PFSK-1 (cell line): ENCODE data around the gene MRFAP1.

Experiments
- FOXP2 ChIP-seq: optimal IDR thresholded peaks from 2 replicates; pipeline ENCODE3; 2011; ENCODE audit warnings: borderline replicate concordance, control low read depth, inconsistent platforms; ENCODE audit not compliant: insufficient read depth; ENCODE audit errors: extremely low read length, extremely low read depth
- POLR2AphosphoS5 ChIP-seq: IDR thresholded peaks from 2 replicates; pipeline ENCODE4 v1.6.1; 2012; ENCODE audit warnings: low read depth, mild to moderate bottlenecking, control low read depth, low read length, moderate library complexity
- SIN3A ChIP-seq: IDR thresholded peaks from 2 replicates; pipeline ENCODE4 v1.6.1; 2012; ENCODE audit warnings: mild to moderate bottlenecking, low read length, moderate library complexity, borderline replicate concordance; ENCODE audit not compliant: insufficient read depth
- TAF1 ChIP-seq: IDR thresholded peaks from 2 replicates; pipeline ENCODE4 v1.6.1; 2012; ENCODE audit warnings: low read length, control low read depth, borderline replicate concordance; ENCODE audit not compliant: insufficient read depth
- TF ChIP-seq, protein P1 (sequence below), 2 experiments: IDR thresholded peaks; 2 replicates each; pipeline versions ENCODE4 v1.6.1 to v1.8.0; 2011 to 2012; ENCODE audit warnings: low read depth in 2 of 2, low read length in 2 of 2, control low read depth in 1 of 2, inconsistent platforms in 1 of 2, mild to moderate bottlenecking in 1 of 2, moderate library complexity in 1 of 2; ENCODE audit not compliant: insufficient read depth in 1 of 2

MRFAP1 gene

GRCh38 chr4:6594341-6594740, 46.1 kb upstream of the MRFAP1 start:
- TF ChIP-seq SIN3A (no peak), TAF1 (no peak), POLR2AphosphoS5 (no peak), FOXP2 (no peak)
- TF ChIP-seq, protein P1, sequence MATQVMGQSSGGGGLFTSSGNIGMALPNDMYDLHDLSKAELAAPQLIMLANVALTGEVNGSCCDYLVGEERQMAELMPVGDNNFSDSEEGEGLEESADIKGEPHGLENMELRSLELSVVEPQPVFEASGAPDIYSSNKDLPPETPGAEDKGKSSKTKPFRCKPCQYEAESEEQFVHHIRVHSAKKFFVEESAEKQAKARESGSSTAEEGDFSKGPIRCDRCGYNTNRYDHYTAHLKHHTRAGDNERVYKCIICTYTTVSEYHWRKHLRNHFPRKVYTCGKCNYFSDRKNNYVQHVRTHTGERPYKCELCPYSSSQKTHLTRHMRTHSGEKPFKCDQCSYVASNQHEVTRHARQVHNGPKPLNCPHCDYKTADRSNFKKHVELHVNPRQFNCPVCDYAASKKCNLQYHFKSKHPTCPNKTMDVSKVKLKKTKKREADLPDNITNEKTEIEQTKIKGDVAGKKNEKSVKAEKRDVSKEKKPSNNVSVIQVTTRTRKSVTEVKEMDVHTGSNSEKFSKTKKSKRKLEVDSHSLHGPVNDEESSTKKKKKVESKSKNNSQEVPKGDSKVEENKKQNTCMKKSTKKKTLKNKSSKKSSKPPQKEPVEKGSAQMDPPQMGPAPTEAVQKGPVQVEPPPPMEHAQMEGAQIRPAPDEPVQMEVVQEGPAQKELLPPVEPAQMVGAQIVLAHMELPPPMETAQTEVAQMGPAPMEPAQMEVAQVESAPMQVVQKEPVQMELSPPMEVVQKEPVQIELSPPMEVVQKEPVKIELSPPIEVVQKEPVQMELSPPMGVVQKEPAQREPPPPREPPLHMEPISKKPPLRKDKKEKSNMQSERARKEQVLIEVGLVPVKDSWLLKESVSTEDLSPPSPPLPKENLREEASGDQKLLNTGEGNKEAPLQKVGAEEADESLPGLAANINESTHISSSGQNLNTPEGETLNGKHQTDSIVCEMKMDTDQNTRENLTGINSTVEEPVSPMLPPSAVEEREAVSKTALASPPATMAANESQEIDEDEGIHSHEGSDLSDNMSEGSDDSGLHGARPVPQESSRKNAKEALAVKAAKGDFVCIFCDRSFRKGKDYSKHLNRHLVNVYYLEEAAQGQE (IDR thresholded peaks at IDR 0.05; ENCODE audit: insufficient read depth in 1 of 2, low read depth in 2 of 2, low read length in 2 of 2) = no peak

- no peak for TF ChIP-seq FOXP2
- TF ChIP-seq TAF1 = no peak
- TF ChIP-seq, protein P1 (IDR thresholded peaks at IDR 0.05; ENCODE audit: insufficient read depth in 1 of 2, low read depth in 2 of 2, low read length in 2 of 2) = no peak
- TF ChIP-seq POLR2AphosphoS5 = no peak
Observed at GRCh38 chr4:6594826-6595355, 45.6 kb upstream of the MRFAP1 start.

DNA sequence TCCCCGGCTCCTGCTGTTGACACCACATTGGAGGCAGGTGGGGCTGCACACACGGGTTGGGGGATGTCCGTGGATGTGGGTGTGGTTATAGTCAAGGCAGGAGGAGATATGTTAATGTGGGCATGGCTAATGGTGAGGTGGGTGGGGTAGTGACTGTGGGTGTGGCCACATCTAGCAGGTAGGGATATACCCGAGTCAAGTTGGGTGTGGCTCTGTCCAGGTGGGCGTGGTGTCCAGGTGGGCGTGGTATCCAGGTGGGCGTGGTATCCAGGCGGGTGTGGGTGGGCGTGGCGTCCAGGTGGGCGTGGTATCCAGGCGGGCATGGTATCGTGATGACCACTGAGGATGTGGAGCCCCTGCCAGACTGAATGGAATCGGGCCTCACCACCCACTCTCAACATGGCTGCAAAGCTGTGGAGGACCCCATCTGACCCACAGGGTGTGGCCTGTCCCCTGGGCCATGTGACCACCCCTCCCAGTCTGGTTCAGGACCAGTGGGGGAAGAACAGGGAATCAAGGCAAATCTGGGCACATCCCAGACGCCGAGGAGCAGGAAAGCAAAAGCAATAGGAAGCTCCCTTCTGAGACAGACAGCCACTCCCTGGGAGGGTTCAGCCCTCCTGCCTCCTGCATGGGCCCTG, 44.5 kb upstream of the MRFAP1 start:
- TF ChIP-seq SIN3A (no peak), POLR2AphosphoS5 (no peak), TAF1 (no peak), FOXP2 (no peak)
- TF ChIP-seq, protein P1 (IDR thresholded peaks at IDR 0.05; ENCODE audit: insufficient read depth in 1 of 2, low read depth in 2 of 2, low read length in 2 of 2) = no peak

GRCh38 chr4:6596948-6597347, 43.5 kb upstream of the MRFAP1 start:
- no peak for TF ChIP-seq POLR2AphosphoS5
- TF ChIP-seq SIN3A = no peak
- no peak for TF ChIP-seq TAF1
- TF ChIP-seq, protein P1 (IDR thresholded peaks at IDR 0.05; ENCODE audit: insufficient read depth in 1 of 2, low read depth in 2 of 2, low read length in 2 of 2) = no peak
- TF ChIP-seq FOXP2 = no peak
